HG02642 (cell line): ENCODE results near the gene CYP2A13.
"Not testable (repeated sequence)": the region's sequence is repeated elsewhere in the genome, so short reads cannot be mapped to it uniquely, and the experiment has no call there.

Source experiments
- ATAC-seq: cut with Tn5 transposase; IDR thresholded peaks from one replicate; pipeline ENCODE4 v1.9.1; 2021; ENCODE audit warnings: mild to moderate bottlenecking; ENCODE audit not compliant: unreplicated experiment, poor library complexity

The CYP2A13 gene, protein sequence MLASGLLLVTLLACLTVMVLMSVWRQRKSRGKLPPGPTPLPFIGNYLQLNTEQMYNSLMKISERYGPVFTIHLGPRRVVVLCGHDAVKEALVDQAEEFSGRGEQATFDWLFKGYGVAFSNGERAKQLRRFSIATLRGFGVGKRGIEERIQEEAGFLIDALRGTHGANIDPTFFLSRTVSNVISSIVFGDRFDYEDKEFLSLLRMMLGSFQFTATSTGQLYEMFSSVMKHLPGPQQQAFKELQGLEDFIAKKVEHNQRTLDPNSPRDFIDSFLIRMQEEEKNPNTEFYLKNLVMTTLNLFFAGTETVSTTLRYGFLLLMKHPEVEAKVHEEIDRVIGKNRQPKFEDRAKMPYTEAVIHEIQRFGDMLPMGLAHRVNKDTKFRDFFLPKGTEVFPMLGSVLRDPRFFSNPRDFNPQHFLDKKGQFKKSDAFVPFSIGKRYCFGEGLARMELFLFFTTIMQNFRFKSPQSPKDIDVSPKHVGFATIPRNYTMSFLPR

DNA sequence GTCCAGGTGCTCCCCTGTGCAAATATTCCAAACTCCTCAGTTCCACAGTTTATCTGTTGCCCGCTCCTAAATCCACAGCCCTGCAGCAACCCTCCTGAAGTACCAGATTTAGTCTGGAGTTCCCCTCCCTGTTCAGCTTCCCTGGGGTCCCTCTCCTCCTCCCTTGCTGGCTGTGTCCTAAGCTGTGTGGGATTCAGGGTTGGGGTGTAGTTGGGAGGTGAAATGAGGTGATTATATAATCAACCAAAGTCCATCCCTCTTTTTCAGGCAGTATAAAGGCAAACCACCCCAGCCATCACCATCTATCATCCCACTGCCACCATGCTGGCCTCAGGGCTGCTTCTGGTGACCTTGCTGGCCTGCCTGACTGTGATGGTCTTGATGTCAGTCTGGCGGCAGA lies at the start of gene CYP2A13:
Gene CYP2A13 (plus strand): TSS at position 301 of the 400 bp plus-strand sequence. CDS start 21 bp downstream, at position 322.
- ATAC-seq, result no peak

DNA sequence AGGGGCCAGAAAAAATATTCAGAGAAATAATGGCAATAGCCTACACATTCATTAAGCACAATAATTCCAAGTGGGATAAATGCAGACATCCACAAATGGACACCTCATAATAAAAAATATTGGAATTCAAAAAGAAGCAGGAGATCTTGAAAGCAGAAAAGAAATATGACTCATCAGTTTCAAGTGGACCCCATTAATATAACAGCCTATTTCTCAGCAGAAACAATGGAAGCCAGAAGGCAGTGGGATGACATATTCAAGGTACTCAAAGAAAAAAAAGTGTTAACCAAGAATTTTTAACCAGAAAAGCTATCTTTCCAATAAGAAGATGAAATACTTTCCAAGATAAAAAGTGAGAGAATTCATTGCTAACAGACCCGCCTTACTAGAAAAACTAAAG lies 48.4 kb upstream of the CYP2A13 start:
- no peak for ATAC-seq

GRCh38 chr19:41045095-41045494 lies 43.2 kb upstream of the CYP2A13 start:
- not testable (repeated sequence) for ATAC-seq

- no peak for ATAC-seq
These were observed 37.8 kb upstream of the CYP2A13 start for GRCh38 chr19:41050426-41050825.

DNA sequence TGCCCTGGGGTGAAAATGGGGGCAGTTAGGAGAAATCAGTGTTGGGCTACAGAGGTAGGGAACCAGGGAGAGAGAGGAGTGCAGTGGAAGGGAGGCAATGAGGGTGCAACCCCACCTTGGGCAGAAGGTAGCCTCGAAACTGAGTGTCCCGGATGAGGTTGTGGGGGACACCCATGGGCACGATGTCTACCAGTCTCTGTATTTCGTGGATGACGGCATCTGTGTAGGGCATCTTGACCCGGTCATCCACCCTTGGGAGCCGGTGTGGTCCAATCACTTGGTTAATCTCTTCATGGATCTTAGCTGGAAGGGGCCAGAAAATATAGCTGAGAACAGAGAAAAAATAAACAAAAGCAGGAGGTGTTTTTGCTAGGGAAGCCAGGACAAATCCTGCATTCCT lies 36.1 kb upstream of the CYP2A13 start:
- ATAC-seq, result not testable (repeated sequence)

DNA sequence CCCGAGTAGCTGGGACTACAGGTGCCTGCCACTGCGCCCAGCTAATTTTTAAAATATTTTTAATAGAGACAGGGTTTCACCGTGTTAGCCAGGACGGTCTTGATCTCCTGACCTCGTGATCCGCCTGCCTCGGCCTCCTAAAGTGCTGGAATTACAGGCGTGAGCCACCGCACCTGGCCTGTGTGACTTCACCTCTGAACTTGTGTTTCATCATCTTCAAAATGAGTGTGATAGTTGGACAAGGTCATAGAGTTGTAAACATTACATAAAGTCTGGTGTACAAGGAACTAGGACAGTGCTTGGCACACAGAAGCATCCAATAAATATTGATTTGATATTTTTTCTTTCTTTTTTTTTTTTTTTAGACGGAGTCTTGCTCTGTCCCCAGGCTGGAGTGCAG lies 34.9 kb upstream of the CYP2A13 start:
- not testable (repeated sequence) for ATAC-seq

DNA sequence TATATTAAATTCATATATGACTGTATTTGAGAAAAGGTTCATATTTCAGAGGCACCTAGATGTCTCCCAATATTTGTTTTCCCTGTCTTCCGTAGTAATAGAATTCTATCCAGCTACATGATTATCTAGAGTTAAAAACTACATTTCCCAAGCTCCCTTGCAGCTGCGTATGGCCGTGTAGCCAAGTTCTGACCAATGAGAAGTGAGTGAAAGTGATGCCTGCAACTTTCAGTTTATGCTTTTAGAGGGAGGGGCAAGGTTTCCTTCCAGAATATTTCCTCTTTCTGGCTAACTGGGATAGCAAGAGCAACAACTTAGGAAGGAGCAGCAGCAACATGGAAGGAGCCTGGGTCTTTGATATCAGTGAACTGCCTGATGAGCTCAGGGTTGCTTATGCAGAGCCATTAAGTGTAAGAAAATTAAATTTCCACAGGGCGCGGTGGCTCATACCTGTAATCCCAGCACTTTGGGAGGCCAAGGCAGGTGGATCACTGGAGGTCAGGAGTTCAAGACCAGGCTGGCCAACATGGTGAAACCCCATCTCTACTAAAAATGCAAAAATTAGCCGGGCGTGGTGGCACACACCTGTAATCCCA lies 23.2 kb upstream of the CYP2A13 start:
- no peak for ATAC-seq

GRCh38 chr19:41076286-41076685 lies 12.0 kb upstream of the CYP2A13 start:
- ATAC-seq, result no peak

DNA sequence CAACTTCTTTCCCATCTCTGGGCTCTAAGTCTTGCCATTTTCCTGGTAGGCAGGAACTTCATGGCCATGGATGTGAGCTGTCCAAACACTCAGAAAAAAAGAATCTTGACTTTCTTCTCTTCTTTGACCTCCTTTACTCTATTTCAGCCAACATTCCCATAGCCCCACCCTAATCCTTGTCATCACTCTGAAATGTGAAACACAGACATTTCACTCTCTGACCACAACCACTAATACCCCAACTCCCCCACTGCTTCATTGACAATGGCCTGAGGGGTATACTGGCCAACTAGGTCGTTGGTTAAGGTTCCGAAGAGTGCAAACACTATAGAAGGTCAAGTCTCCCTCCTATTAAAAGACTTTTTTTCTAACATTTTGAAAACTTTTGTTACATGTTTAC lies 4.7 kb upstream of the CYP2A13 start:
- no peak for ATAC-seq

GRCh38 chr19:41085748-41086415 lies 2.4 kb upstream of the CYP2A13 start:
- no peak for ATAC-seq

DNA sequence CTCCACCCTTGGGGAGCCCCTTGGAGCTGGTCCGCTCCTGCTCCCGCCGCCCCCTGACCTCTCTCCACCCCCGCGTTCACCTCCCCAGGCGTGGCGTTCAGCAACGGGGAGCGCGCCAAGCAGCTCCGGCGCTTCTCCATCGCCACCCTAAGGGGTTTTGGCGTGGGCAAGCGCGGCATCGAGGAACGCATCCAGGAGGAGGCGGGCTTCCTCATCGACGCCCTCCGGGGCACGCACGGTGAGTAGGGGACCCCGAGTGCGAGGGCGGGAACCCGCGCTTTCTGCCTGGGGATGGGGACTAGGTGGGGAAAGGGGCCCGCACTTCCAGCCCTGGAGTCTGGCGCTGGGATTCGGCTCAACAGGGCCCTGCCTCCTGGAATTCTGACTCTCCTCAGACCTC lies 1.7 kb downstream of the CYP2A13 start:
- no peak for ATAC-seq

GRCh38 chr19:41095703-41096102 lies 7.5 kb downstream of the CYP2A13 start:
- ATAC-seq, result no peak

- ATAC-seq, result no peak
These were observed 8.1 kb downstream of the CYP2A13 start for GRCh38 chr19:41096353-41096752.

- ATAC-seq, result no peak
These were observed 9.1 kb downstream of the CYP2A13 start for GRCh38 chr19:41097302-41097701.

- no peak for ATAC-seq
These were observed 10.5 kb downstream of the CYP2A13 start for GRCh38 chr19:41098762-41099161.

DNA sequence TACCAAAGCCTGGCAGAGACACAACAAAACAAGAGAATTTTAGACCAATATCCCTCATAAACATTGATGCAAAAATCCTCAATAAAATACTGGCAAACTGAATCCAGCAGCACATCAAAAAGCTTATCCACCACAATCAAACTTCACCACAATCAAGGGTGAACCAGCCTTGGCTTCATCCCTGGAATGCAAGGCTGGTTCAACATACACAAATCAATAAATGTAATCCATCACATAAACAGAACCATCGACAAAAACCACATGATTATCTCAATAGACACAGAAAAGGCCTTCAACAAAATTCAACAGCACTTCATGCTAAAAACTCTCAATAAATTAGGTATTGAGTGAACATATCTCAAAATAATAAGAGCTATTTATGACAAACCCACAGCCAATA lies 14.0 kb downstream of the CYP2A13 start:
- ATAC-seq, result not testable (repeated sequence)

DNA sequence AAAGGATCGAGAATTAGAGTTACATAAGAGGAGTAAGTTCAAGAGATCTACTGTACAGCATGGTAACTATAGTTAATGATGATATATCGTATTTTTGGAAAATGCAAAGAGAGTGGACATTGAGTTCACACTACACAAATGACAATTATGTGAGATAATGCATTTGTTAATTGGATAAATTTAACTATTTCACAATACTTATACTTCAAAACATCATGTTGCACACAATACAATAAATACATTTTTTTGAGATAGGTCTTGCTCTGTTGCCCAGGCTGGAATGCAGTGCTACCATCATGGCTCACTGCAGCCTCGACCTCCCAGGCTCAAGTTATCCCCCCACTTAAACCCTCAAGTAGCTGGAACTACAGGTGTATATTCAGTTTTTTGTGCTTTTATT lies 17.9 kb downstream of the CYP2A13 start:
- ATAC-seq, result no peak

DNA sequence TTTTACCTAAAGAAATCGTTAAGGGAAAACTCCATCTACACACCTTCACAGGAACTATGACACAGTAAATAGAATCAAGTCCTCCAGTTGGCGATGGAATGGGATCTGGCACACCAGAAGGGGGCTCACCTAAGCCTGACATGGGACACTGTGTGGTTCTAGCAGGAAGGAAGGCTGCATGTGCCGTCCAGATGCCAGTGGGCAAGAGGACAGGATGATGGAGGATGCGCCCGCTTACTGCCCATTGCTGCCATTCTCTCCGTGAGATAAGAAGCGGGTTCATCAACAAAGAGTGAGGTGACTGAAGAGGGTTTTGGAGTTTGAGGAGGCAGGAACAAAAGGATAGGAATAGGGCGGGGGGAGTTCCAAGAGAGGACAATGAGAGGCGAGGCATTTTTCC lies 23.0 kb downstream of the CYP2A13 start:
- ATAC-seq, result no peak

DNA sequence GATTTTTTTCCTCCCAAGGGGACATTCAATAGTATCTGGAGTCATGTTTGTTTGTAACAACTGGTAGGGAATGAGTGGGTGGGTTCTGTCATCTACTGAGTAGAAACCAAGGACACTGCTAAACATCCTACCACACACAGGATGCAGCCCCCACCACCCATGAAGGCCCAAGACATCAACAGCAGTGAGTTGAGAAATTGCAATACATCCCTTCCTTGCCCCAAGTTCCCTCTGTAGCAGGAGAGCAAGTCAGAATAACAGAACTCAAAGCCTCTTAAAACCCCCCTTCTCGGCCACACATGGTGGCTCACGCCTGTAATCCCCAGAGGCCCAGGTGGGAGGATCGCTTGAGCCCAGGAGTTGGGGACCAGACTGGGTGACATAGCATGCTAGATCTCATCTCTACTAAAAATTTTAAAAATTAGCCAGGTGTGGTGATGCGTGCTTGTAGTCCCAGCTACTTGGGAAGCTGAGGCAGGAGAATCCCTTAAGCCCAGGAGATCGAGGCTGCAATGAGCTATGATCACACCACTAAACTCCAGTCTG lies 23.6 kb downstream of the CYP2A13 start:
- ATAC-seq, result no peak

DNA sequence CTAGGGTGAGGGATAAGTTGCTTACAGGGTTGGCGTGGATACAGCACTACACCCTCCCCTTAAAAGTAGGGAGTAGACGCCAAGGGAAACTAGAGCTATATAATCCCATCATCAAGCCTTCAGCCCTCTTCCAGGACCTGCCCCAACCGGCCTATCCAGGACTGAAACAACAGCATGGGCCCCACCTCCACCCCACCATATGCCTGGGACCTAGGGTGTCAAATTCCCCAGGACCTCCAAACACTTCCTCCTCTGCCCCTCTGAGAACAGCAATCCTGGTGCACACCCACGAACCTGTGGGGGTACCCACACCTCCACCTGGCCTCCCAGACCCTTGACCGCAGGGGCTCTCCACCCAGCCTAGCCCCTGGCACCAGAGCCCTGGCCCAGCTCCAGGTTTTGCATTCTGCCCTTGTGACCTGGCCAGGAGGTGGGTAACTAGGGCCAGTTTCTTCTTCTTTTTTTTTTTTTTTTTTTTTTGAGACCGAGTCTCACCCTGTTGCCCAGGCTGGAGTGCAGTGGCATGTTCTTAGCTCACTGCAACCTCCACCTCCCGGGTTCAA lies 24.6 kb downstream of the CYP2A13 start:
- ATAC-seq, result no peak

GRCh38 chr19:41114132-41114531 lies 25.9 kb downstream of the CYP2A13 start, which contains the start of gene CYP2F1:
Gene CYP2F1 (plus strand): TSS chr19:41114432. CDS start chr19:41116189, 1,757 bp downstream.
- no peak for ATAC-seq
